HepG2 (cell line): ENCODE data around the gene SCAMP3. TPM values are rescaled to one million over a fixed set of nuclear protein-coding genes. Genes with fewer than 3 reads are reported as not detected.

Source experiments
- ARNT ChIP-seq: fragments of 450-650 bp; IDR thresholded peaks from 2 replicates; pipeline ENCODE4 v1.6.1; 2017
- ATF3 ChIP-seq: sonication (generic); formaldehyde crosslinking; IDR thresholded peaks from 2 replicates; pipeline ENCODE4 v1.4.0; 2020; ENCODE audit warnings: missing genetic modification reagents
- EZH2 ChIP-seq: conservative IDR thresholded peaks from 2 replicates; pipeline ENCODE4 v1.6.1; 2012; ENCODE audit warnings: mild to moderate bottlenecking, low read depth, low read length, moderate library complexity
- FOXP4 ChIP-seq: sonication (generic); formaldehyde crosslinking; IDR thresholded peaks from 2 replicates; pipeline ENCODE4 v1.4.0; 2020; ENCODE audit warnings: missing genetic modification reagents
- HMG20A ChIP-seq: IDR thresholded peaks from 2 replicates; pipeline ENCODE4 v1.6.1; 2016; ENCODE audit warnings: borderline replicate concordance
- HNRNPLL ChIP-seq: fragments of 200-400 bp; formaldehyde crosslinking; IDR thresholded peaks from 2 replicates; pipeline ENCODE4 v1.6.1; 2017; ENCODE audit warnings: mild to moderate bottlenecking, low read depth, low read length; ENCODE audit not compliant: poor library complexity, severe bottlenecking
- IKZF1 ChIP-seq: fragments of 450-650 bp; IDR thresholded peaks from 2 replicates; pipeline ENCODE4 v1.7.1; 2016
- IRF1 ChIP-seq: sonication (generic); formaldehyde crosslinking; IDR thresholded peaks from 2 replicates; pipeline ENCODE4 v1.4.0; 2020; ENCODE audit warnings: low read depth, mild to moderate bottlenecking, missing genetic modification reagents
- KIAA2018 ChIP-seq: sonication (generic); formaldehyde crosslinking; IDR thresholded peaks from 2 replicates; pipeline ENCODE4 v1.5.0; 2020; ENCODE audit warnings: mild to moderate bottlenecking, missing genetic modification reagents, borderline replicate concordance
- KMT2B ChIP-seq: IDR thresholded peaks from 2 replicates; pipeline ENCODE4 v1.6.1; 2016; ENCODE audit warnings: missing genetic modification reagents, missing compliant biosample characterization
- NBN ChIP-seq: fragments of 450-650 bp; conservative IDR thresholded peaks from 2 replicates; pipeline ENCODE4 v1.6.1; 2017
- NFKB2 ChIP-seq: sonication (generic); formaldehyde crosslinking; IDR thresholded peaks from 2 replicates; pipeline ENCODE4 v1.4.0; 2020; ENCODE audit warnings: missing genetic modification reagents, borderline replicate concordance
- NPAS2 ChIP-seq: sonication (generic); formaldehyde crosslinking; IDR thresholded peaks from 2 replicates; pipeline ENCODE4 v1.8.0; 2022; ENCODE audit warnings: mild to moderate bottlenecking, missing genetic modification reagents, borderline replicate concordance
- PLRG1 ChIP-seq: fragments of 450-650 bp; conservative IDR thresholded peaks from 2 replicates; pipeline ENCODE4 v1.6.1; 2016
- SIN3B ChIP-seq: fragments of 150-350 bp; IDR thresholded peaks from 2 replicates; pipeline ENCODE4 v1.6.1; 2014; ENCODE audit warnings: low read length
- TARDBP ChIP-seq: sonication (generic); formaldehyde crosslinking; IDR thresholded peaks from 2 replicates; pipeline ENCODE4 v1.8.0; 2022; ENCODE audit warnings: mild to moderate bottlenecking, missing genetic modification reagents
- ZNF354B ChIP-seq: sonication (generic); formaldehyde crosslinking; IDR thresholded peaks from 2 replicates; pipeline ENCODE4 v1.8.0; 2022; ENCODE audit warnings: mild to moderate bottlenecking, missing genetic modification reagents
- polyA plus RNA-seq, 8 experiments: library from polyadenylated mRNA; depleted of rRNA in 3 of 8; stranded (reverse) in 7 of 8; unstranded in 1 of 8; fragments of >200 nt; fragmentation: Illumina TruSeq in 4 of 8; extraction: Trizol in 4 of 8; gene quantifications; 2 replicates each; pipeline versions ENCODE4 v1.2.1 to v1.2.3, GENCODE V29; 2011 to 2016; ENCODE audit warnings: low read depth in 4 of 8, missing spikeins in 1 of 8, mixed read lengths in 1 of 8; ENCODE audit not compliant: insufficient read depth in 1 of 8
- total RNA-seq, 5 experiments: library from RNA; depleted of rRNA; stranded (reverse); fragments of >200 nt; fragmentation: Illumina TruSeq; extraction: Trizol; gene quantifications; 2 replicates each; pipeline ENCODE4 v1.2.3, GENCODE V29; 2016; ENCODE audit warnings: low read depth in 1 of 5

Gene SCAMP3
- total and polyA plus RNA-seq, 2 of the 13 experiments (the other 11 are each of a cell fraction or from before 2014, with no cell fraction given), result 46.8 to 83.3 TPM

GRCh38 chr1:155273343-155274245, 11.4 kb upstream of the SCAMP3 start, which contains the start of gene CLK2 (continued):
- 0 out of 2 replicates have a peak, but pooled peaks have one; percentile 46 for TF ChIP-seq NFKB2 (CRISPR knock-in tag)
- no peak for TF ChIP-seq KIAA2018 (CRISPR knock-in tag)
- no peak for TF ChIP-seq EZH2
- no peak for TF ChIP-seq IKZF1
- TF ChIP-seq ATF3, result no peak
- TF ChIP-seq IRF1 (CRISPR knock-in tag), result no peak
- TF ChIP-seq HMG20A (CRISPR knock-in tag), result no peak
- TF ChIP-seq HNRNPLL, result peak; percentile 77
- TF ChIP-seq FOXP4 (CRISPR knock-in tag), result 0 out of 2 replicates have a peak, but pooled peaks have one; percentile 46
- peak; percentile 86 for TF ChIP-seq KMT2B (CRISPR knock-in tag)
- no peak for TF ChIP-seq NPAS2 (CRISPR knock-in tag)
- no peak for TF ChIP-seq ZNF354B
- no peak for TF ChIP-seq NBN
- no peak for TF ChIP-seq ARNT
- TF ChIP-seq TARDBP, result peak; percentile 88; the same call in 1 of the 2 replicates
- no peak for TF ChIP-seq PLRG1
- TF ChIP-seq SIN3B, result 0 out of 2 replicates have a peak, but pooled peaks have one; percentile 21
